H9 (cell line): Measurements from ENCODE around the gene ZER1. TPM values are rescaled to one million over a fixed set of nuclear protein-coding genes. Genes with fewer than 3 reads are reported as not detected.

Experiments used
- DNase-seq: peaks from one replicate; pipeline ENCODE4 v3.0.0-alpha.2; 2017
- H2AFZ ChIP-seq: one replicate; pipeline ENCODE4 v1.6.1; 2013; ENCODE audit warnings: mild to moderate bottlenecking, low read length, control low read depth, moderate library complexity
- H2AK5ac ChIP-seq: 2 replicates; pipeline ENCODE4 v1.6.1; 2013; ENCODE audit warnings: low read length, control low read depth, mixed read lengths; ENCODE audit not compliant: insufficient read length
- H2BK120ac ChIP-seq: one replicate; pipeline ENCODE4 v1.6.1; 2013; ENCODE audit warnings: low read depth, mild to moderate bottlenecking, low read length, control low read depth, inconsistent platforms; ENCODE audit not compliant: poor library complexity, severe bottlenecking
- H2BK12ac ChIP-seq: 2 replicates; pipeline ENCODE4 v1.6.1; 2013; ENCODE audit warnings: low read length, control low read depth, mixed read lengths, low read depth; ENCODE audit not compliant: insufficient read length
- H2BK15ac ChIP-seq: 2 replicates; pipeline ENCODE4 v1.6.1; 2013; ENCODE audit warnings: low read depth, low read length, control low read depth
- H2BK20ac ChIP-seq: one replicate; pipeline ENCODE4 v1.6.1; 2013; ENCODE audit warnings: low read depth, mild to moderate bottlenecking, low read length, control low read depth, inconsistent platforms; ENCODE audit not compliant: poor library complexity, severe bottlenecking
- H2BK5ac ChIP-seq: 2 replicates; pipeline ENCODE4 v1.6.1; 2013; ENCODE audit warnings: low read length, control low read depth, mixed read lengths; ENCODE audit not compliant: insufficient read length
- H3K14ac ChIP-seq: 2 replicates; pipeline ENCODE4 v1.6.1; 2013; ENCODE audit warnings: low read length, control low read depth; ENCODE audit not compliant: insufficient read depth
- H3K18ac ChIP-seq: 2 replicates; pipeline ENCODE4 v1.6.1; 2013; ENCODE audit warnings: low read depth, mild to moderate bottlenecking, mixed read lengths, low read length, control low read depth; ENCODE audit not compliant: insufficient read length
- H3K23ac ChIP-seq: 2 replicates; pipeline ENCODE4 v1.6.1; 2013; ENCODE audit warnings: low read length, control low read depth, mixed read lengths, low read depth; ENCODE audit not compliant: insufficient read length
- H3K23me2 ChIP-seq: 2 replicates; pipeline ENCODE4 v1.6.1; 2013; ENCODE audit warnings: low read depth, mild to moderate bottlenecking, mixed read lengths, low read length, control low read depth; ENCODE audit not compliant: insufficient read length, poor library complexity, severe bottlenecking
- H3K27ac ChIP-seq: 2 replicates; pipeline ENCODE4 v1.5.1; 2013; ENCODE audit warnings: low read length, control low read depth, mixed read lengths, low read depth; ENCODE audit not compliant: insufficient read length
- H3K27me3 ChIP-seq: 2 replicates; pipeline ENCODE4 v1.6.1; 2013; ENCODE audit warnings: low read length, control low read depth, inconsistent platforms; ENCODE audit not compliant: insufficient read depth
- H3K4ac ChIP-seq: 2 replicates; pipeline ENCODE4 v1.6.1; 2013; ENCODE audit warnings: low read depth, mild to moderate bottlenecking, control low read depth, inconsistent platforms, low read length, moderate library complexity
- H3K4me1 ChIP-seq: 2 replicates; pipeline ENCODE4 v1.6.1; 2013; ENCODE audit warnings: low read length, control low read depth, inconsistent platforms; ENCODE audit not compliant: insufficient read depth
- H3K4me2 ChIP-seq: 2 replicates; pipeline ENCODE4 v1.6.1; 2013; ENCODE audit warnings: low read length, control low read depth, mixed read lengths; ENCODE audit not compliant: insufficient read length, insufficient read depth
- H3K56ac ChIP-seq: 2 replicates; pipeline ENCODE4 v1.6.1; 2013; ENCODE audit warnings: low read depth, mild to moderate bottlenecking, mixed read lengths, low read length, control low read depth; ENCODE audit not compliant: insufficient read length
- H3K79me1 ChIP-seq: 2 replicates; pipeline ENCODE4 v1.6.1; 2013; ENCODE audit warnings: low read depth, mild to moderate bottlenecking, moderate library complexity, low read length, control low read depth, inconsistent platforms; ENCODE audit not compliant: insufficient read depth, poor library complexity, severe bottlenecking
- H3K79me2 ChIP-seq: 2 replicates; pipeline ENCODE4 v1.6.1; 2013; ENCODE audit warnings: low read length, control low read depth, inconsistent platforms; ENCODE audit not compliant: insufficient read depth
- H3K9ac ChIP-seq: 2 replicates; pipeline ENCODE4 v1.6.1; 2013; ENCODE audit warnings: low read length, control low read depth, mixed read lengths; ENCODE audit not compliant: insufficient read length; ENCODE audit errors: extremely low read depth
- H3K9me3 ChIP-seq: one replicate; pipeline ENCODE4 v1.6.1; 2013; ENCODE audit warnings: low read depth, low read length, inconsistent platforms; ENCODE audit not compliant: control insufficient read depth
- H3T11ph ChIP-seq: one replicate; pipeline ENCODE4 v1.6.1; 2013; ENCODE audit warnings: mild to moderate bottlenecking, low read length, control low read depth, inconsistent platforms
- H4K20me1 ChIP-seq: one replicate; pipeline ENCODE4 v1.6.1; 2013; ENCODE audit not compliant: control insufficient read depth, insufficient read length, insufficient read depth
- H4K5ac ChIP-seq: 2 replicates; pipeline ENCODE4 v1.6.1; 2013; ENCODE audit warnings: low read depth, mild to moderate bottlenecking, mixed read lengths, low read length, control low read depth; ENCODE audit not compliant: insufficient read length
- H4K8ac ChIP-seq: replicated peaks from 2 replicates; pipeline ENCODE4 v1.6.1; 2013; ENCODE audit warnings: low read length, control low read depth, mixed read lengths, low read depth; ENCODE audit not compliant: insufficient read length
- H4K91ac ChIP-seq: 2 replicates; pipeline ENCODE4 v1.6.1; 2013; ENCODE audit warnings: low read depth, mild to moderate bottlenecking, moderate library complexity, mixed read lengths, low read length, control low read depth; ENCODE audit not compliant: insufficient read length
- H3K27ac Mint-ChIP-seq, 3 experiments: 2 replicates in 2 of 3; 3 replicates in 1 of 3; pipeline ENCODE4 v1.8.0; 2020 to 2021; ENCODE audit warnings: mixed read lengths in 3 of 3, mild to moderate bottlenecking in 1 of 3, moderate library complexity in 1 of 3
- H3K27me3 Mint-ChIP-seq: 2 replicates; pipeline ENCODE4 v1.8.0; 2021; ENCODE audit warnings: low read depth, mild to moderate bottlenecking, moderate library complexity, mixed read lengths
- H3K36me3 Mint-ChIP-seq, 3 experiments: 2 replicates in 2 of 3; 3 replicates in 1 of 3; pipeline ENCODE4 v1.8.0; 2020 to 2021; ENCODE audit warnings: low read depth in 3 of 3, mixed read lengths in 3 of 3; ENCODE audit not compliant: insufficient read depth in 1 of 3
- H3K4me1 Mint-ChIP-seq, 2 experiments: 2 replicates each; pipeline ENCODE4 v1.8.0; 2020; ENCODE audit warnings: mixed read lengths in 2 of 2
- H3K4me3 Mint-ChIP-seq, 2 experiments: 2 replicates in 1 of 2; 3 replicates in 1 of 2; pipeline ENCODE4 v1.8.0; 2020 to 2021; ENCODE audit warnings: mild to moderate bottlenecking in 2 of 2, mixed read lengths in 2 of 2, moderate library complexity in 1 of 2
- H3K9me3 Mint-ChIP-seq, 2 experiments: 2 replicates in 1 of 2; 3 replicates in 1 of 2; pipeline ENCODE4 v1.8.0; 2020; ENCODE audit warnings: mild to moderate bottlenecking in 2 of 2, mixed read lengths in 2 of 2, moderate library complexity in 1 of 2
- CTCF ChIP-seq: fragments of 200-600 bp; sonication (generic); conservative IDR thresholded peaks from 3 replicates; pipeline ENCODE4 v1.8.0; 2021; ENCODE audit warnings: antibody characterized with exemption, mild to moderate bottlenecking
- WGBS: extraction: QIAGEN DNeasy Blood & Tissue Kit; methylation state at CpG from one replicate; pipeline ENCODE4 v1.1.7; 2013; ENCODE audit warnings: missing lambda C conversion rate, low lambda C conversion rate, mixed read lengths; ENCODE audit not compliant: insufficient read length; ENCODE audit errors: extremely low coverage; 5-methylcytosine and 5-hydroxymethylcytosine counted together
- total RNA-seq: library from RNA; stranded (reverse); gene quantifications from 2 replicates; pipeline ENCODE4 v1.2.1, GENCODE V29; 2021

The ZER1 gene
- total RNA-seq, 1 experiment from 2014 or later = 24.2 TPM

- Histone ChIP-seq H3K18ac (peak overlapping the region; percentile 33), H4K20me1 (no peaks in the 10 kb centered on the region), H3T11ph (no peak overlapping the region), H3K9ac (peak overlapping the region; percentile 20), H2BK15ac (no peak overlapping the region), H3K79me2 (no peaks in the 10 kb centered on the region), H2BK20ac (no peak overlapping the region), H3K4ac (no peak overlapping the region), H3K23me2 (peaks cover 7% of the 10 kb centered on the region), H2BK12ac (no peak overlapping the region), H4K91ac (no peak overlapping the region), H3K27me3 (no peaks in the 10 kb centered on the region), H2AFZ (no peak overlapping the region), H2AK5ac (no peak overlapping the region), H3K4me1 (no peaks in the 10 kb centered on the region), H3K27ac (no peak overlapping the region), H2BK5ac (no peak overlapping the region), H3K79me1 (no peaks in the 10 kb centered on the region), H3K9me3 (no peaks in the 10 kb centered on the region), H3K23ac (no peak overlapping the region), H3K56ac (no peak overlapping the region), H3K14ac (no peak overlapping the region), H4K8ac (no peak overlapping the region), H2BK120ac (no peak overlapping the region), H3K4me2 (peak overlapping the region; percentile 54), H4K5ac (no peak overlapping the region)
- Mint-ChIP-seq H3K27me3 (peaks cover 2% of the 10 kb centered on the region; the same call in 1 of the 2 replicates), H3K4me1 (peaks cover 2 to 7% of the 10 kb centered on the region in 2 experiments; a peak in 3 of 4 replicates), H3K36me3 (no peaks in the 10 kb centered on the region; a peak in 2 of 7 replicates), H3K4me3 (peak overlapping the region; percentile 85 to 88), H3K9me3 (0 out of 5 replicates have a peak, but pooled peaks cover 2% of the 10 kb centered on the region in 2 experiments), H3K27ac (peak overlapping the region in 2 of 3 experiments; percentile 40 to 90; a peak in 3 of 7 replicates)
- no peak for TF ChIP-seq CTCF
- WGBS = no CpG with 5 or more reads among the region's 55 CpGs
- DNase-seq = peak; percentile 63
Measured at GRCh38 chr9:128702949-128703615, 68.6 kb downstream of the ZER1 start.
